Stimulated activated CD8-positive, alpha-beta memory T cell treated with anti-CD3 and anti-CD28 coated beads, Interleukin-12 subunit alpha, Interleukin-12 subunit beta, amount 100 ng/mL, for 24 hours (primary cell): ENCODE results near the gene CREBL2.

Source experiments
- DNase-seq: peaks from one replicate; pipeline ENCODE4 v3.0.0-alpha.2; 2020; ENCODE audit errors: extremely low read depth

Gene CREBL2

DNA sequence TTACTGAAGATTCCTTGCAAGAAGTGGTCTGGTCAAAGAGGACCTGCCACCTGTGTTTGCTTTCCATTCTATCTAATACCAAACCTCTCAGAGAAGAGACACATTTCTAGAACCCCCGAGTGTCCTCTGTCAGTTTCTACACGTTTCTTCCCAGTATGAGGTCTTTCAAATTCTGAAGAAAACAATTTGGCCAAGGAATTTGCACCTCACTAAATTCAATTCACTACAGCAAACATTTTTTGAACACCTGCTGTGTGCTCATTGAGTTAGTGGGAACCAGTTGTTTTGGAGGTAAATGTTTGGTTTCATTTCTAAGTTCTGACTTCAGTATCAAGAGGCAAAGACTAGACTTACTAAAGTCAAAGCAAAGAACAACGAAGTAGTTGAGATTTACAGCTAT lies 64.9 kb downstream of the CREBL2 start:
- DNase-seq: no peak

DNA sequence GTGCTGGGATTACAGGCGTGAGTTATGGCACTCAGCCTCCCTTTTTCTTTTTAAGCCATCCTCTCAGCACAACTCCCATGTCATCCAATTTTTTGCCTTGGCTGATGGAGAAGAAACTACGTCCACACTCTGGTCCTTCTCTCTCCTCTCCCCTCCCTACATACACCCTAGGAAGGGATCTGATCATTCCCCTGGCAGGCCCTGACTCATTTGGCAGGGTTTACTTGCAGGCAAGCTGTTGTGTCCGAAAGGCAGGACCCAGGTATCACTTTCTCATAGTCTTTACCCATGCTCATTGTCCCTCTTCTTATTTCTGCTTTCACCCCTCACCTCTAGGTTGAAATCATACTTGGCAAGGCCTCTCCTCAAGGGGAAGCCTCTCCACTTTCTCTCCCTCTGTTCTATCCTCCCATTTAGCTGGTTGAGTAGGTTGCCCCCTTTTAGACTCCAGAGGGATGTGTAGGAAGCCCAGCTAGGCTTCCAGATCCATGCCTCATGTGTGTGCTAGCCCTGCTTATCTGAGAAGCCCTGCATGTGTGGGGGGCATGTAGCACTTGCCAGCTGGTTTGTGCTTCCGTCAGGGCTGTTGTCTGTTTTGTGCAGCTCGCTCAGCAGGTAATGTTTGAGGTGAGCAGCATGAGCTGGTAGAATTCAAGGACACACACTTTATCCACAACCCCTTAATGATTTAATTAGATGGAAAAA lies 69.5 kb downstream of the CREBL2 start:
- no peak for DNase-seq

DNA sequence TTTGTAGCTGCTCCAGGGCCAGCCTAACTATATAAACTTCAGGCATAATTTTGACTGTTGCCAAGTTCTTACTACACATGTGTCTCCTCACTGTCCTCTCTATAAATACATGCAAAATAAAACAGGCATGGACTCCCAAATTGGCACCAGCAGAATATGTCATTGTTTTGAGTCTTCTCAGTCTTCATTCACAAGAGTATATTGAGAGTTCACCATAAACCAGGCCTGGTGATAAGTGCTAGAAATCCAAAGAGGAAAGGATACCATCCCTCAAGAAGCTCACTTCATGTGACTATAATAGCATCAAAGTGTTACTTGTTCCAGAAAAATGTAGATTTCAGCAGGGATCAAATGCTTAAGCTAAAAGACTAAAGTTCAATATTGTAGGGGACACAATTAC lies 70.6 kb downstream of the CREBL2 start:
- DNase-seq: no peak

DNA sequence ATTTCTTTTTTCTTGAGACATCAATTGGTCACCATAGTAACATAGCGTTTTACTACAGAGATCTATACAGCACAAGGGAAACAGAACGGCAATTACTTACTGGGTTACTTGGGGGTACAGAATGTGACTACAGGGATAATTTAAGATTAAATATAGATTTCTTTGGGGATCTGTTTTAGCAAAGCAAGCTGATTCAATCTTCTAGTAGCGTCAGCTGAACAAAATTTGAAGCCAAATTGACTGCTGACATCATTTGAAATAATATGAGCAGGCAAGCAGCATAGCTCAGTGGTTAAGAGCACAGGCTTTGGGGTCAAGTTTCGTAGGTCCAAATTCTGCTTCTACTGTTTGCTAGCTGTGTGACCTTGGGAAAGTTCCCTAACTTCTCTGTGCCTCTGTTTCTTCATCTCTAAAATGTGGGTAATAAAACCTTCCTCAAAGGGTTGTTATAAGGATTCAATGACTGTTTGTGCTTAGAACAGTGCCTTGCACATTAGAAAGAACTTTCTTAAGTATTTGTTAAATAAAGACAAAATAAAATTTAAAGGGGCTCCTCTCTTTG lies 71.5 kb downstream of the CREBL2 start:
- no peak for DNase-seq

DNA sequence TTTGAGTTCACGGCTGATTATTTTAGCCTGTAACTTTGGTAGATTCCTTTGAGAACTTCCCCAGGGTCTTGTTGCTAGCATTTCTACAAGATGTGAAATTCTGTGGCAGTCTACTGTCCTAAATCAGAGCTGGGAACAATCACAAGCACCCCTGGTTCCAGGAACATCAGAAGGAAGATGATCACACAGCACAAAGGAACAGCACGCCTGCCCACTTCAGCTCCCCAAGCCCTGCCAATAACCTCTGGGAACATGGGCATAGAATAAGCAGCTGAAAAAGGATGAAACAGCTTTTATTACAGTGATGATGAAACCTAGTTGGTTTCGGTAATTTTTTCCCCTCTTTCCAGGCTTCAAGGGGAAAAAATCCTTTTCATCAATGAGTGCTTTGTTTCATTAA lies 72.0 kb downstream of the CREBL2 start:
- DNase-seq: no peak

DNA sequence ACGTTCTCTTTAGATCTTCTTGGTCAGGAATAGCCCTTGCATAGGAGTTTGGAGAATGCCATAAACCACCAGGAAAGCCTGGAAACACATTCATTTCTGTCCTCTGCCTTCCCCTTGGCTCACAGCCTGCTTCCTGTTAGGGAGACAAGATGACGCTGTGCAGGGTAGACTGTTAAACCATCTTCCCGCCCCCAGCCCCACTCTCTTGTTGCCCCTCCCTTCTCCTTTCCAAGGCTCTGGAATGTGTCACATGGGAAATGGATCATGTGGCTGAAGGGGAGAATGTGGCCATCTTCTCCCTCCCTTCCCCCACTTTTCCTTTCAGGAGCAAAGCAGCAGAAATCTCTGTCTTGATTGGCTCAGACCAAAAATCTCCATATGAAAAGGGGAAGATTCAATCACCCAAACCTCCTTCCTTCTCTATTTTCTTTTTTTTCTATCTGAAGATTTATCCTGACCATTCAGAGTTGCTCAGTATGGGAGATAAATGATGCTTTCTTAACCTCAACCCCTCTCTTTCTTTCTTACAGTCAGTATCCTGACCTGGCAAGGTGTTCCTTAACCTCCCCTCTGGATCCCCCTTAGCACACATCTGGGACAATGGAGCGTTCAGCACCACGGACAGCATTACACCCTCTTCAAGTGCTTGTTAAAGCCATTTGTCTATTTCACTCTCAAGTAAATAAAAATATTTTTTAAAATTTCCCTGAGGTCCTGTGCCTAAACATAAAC lies 72.9 kb downstream of the CREBL2 start:
- no peak for DNase-seq

DNA sequence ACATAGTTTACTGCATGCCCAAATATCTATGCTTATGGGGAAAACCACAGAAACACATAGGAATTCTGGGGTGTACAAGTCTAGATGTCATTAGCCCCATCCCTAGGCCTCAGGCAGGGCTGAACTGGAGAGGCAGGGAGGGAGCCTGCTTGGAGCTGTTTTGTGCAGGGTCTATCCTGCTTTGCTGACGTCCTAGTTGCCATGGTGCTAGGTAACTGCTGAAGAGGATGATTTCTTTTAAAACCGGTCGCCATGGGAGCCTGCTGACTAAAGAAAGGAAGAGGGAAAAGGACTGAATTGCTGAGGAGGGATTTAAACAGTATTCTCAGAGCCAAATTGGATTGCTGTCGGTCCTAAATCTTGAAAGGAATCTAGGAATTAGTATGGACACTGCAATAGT lies 73.6 kb downstream of the CREBL2 start:
- DNase-seq: no peak

DNA sequence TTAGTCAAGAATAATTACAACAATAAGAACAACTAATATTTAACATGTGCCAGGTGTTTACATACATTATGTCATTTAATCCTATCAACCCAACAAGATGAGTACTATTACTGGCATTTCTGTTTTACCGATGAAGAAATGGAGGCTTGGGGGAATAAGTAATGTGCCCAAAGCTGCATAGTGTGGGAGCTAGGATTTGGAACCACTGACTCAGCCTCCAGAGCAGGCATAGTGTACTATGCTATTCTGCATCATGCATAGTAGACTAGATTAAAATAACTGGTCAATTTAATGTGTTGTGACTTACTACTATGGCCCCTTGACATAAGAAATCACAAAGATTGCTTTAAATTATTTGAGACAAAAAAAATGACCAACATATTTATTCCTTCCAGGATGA lies 74.8 kb downstream of the CREBL2 start:
- DNase-seq: no peak

DNA sequence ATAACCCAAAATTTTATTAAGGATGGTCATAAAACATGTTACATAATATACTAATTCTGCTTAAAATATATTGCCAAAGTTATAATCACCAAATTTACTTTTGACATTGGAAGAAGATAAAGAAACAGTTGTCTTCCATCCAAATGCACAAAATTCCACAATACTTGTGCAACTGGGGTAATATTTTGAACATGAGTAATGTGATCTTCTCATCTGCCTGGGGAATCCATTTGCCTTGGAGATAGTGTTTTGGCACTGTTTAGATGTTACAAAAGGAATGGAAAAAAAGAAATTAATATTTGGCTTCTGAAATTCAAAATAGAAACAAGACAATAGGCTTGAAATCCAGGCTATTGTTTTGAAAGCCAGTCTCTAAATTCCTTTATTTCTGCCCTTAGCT lies 75.2 kb downstream of the CREBL2 start:
- no peak for DNase-seq

DNA sequence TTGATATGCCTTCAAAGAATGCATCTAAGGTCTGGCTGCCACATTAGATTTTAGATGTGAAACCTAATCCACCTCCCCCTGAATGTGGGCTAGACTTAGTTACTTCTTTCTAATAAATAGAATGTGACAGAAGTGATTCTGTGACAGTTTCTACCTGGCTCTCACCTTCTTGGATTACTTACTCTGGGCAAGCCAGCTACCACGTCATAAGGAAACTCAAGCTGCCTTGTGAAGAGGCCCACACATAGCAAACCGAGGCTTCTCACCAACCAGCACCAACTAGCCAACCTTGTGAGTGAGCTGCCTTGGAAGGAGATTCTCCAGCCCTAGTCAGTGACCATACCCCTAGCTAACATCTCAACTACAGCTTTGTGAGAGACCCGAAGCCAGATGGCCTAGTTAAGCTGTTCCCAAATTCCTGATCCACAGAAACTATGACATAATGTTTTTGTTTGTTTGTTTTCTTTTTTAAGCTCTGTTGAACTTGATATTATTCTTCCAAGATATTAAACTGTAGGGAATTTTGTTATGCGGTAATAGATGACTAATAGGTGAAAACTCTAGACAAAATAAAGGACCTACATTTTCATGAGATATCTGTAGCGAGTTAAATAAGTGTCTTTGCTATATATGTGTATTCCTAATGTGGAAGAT lies 78.1 kb downstream of the CREBL2 start:
- DNase-seq: no peak

DNA sequence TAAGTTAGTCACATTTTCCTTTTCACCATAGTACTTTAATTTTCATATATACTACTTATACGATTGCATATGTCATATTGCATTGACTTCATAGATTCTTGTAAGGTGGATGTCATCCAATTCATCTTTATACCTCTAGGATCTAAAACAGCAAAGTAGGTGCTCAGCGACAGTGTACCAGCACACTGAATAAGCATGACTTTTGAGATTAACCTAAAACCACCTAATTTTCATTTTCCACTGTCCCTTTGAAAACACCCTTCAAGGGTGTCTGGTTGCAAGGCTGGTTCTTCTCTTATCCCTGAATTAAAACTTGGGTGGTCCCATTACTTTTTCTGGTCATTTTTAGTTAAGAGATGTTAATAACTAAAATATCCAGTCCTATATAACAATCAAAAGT lies 79.9 kb downstream of the CREBL2 start:
- DNase-seq: no peak

DNA sequence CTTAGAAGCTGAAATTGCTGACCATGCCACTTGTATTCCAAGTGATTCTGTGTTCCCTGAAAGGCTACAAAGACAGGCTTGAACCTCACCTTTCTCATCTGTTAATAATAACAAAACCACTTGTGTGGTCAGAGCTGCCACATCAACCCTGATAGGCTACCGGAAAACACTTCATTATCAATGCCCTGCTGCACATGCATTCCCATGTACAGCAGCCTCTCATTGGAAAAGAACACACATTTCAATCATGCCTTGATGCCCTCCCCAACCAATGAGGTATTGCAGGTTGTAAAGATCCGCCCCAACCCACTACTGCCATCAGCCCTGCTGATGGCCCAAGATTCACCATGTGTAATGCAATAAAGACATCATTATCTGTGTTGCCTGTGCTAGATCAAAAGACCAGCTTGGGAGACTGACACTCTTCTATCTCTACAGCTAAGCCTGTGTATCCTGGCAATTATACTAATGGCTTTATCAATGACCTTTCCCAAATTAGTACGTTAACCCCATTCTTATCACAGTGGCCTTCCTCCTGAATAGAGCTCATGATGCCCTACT lies 81.5 kb downstream of the CREBL2 start:
- DNase-seq: no peak
